Effector memory CD4-positive, alpha-beta T cell (primary cell): Measurements from ENCODE around the gene TOMM5.
"Not testable (repeated sequence)": the region's sequence is repeated elsewhere in the genome, so short reads cannot be mapped to it uniquely, and the experiment has no call there.

Experiments used
- DNase-seq, 3 donors: peaks; one replicate each; pipeline ENCODE4 v3.0.0-alpha.2; 2020
- H3K27ac ChIP-seq: 2 replicates; pipeline ENCODE4 v1.7.0; 2013; ENCODE audit warnings: mild to moderate bottlenecking, low read length, moderate library complexity; ENCODE audit not compliant: insufficient read depth, poor library complexity, severe bottlenecking
- H3K27me3 ChIP-seq: replicated peaks from 2 replicates; pipeline ENCODE4 v1.7.0; 2013; ENCODE audit warnings: mild to moderate bottlenecking, low read length; ENCODE audit not compliant: insufficient read depth, control insufficient read depth, poor library complexity, severe bottlenecking
- H3K36me3 ChIP-seq: 2 replicates; pipeline ENCODE4 v1.7.0; 2013; ENCODE audit warnings: mild to moderate bottlenecking, low read length, moderate library complexity; ENCODE audit not compliant: control insufficient read depth, insufficient read depth
- H3K4me1 ChIP-seq: 2 replicates; pipeline ENCODE4 v1.7.0; 2013; ENCODE audit warnings: low read length, mild to moderate bottlenecking; ENCODE audit not compliant: control insufficient read depth, insufficient read depth, poor library complexity, severe bottlenecking
- H3K4me3 ChIP-seq: 2 replicates; pipeline ENCODE4 v1.7.0; 2013; ENCODE audit warnings: low read length, low read depth, mild to moderate bottlenecking; ENCODE audit not compliant: insufficient read depth, poor library complexity, severe bottlenecking
- H3K9me3 ChIP-seq: 2 replicates; pipeline ENCODE4 v1.7.0; 2013; ENCODE audit warnings: mild to moderate bottlenecking, low read length, moderate library complexity; ENCODE audit not compliant: control insufficient read depth

The TOMM5 gene

GRCh38 chr9:37617161-37617560 is 24.8 kb upstream of the TOMM5 start:
- no peaks in the 10 kb centered on the region for H3K27me3 ChIP-seq
- no peak overlapping the region for H3K27ac ChIP-seq
- H3K36me3 ChIP-seq: no peaks in the 10 kb centered on the region
- H3K4me1 ChIP-seq: no peaks in the 10 kb centered on the region
- H3K9me3 ChIP-seq: no peaks in the 10 kb centered on the region
- DNase-seq: no peak
- H3K4me3 ChIP-seq: no peak overlapping the region

GRCh38 chr9:37611961-37612360 is 19.6 kb upstream of the TOMM5 start:
- no peak overlapping the region for H3K4me3 ChIP-seq
- H3K27ac ChIP-seq: no peak overlapping the region
- H3K4me1 ChIP-seq: no peaks in the 10 kb centered on the region
- H3K27me3 ChIP-seq: no peaks in the 10 kb centered on the region
- no peak for DNase-seq
- H3K9me3 ChIP-seq: no peaks in the 10 kb centered on the region
- no peaks in the 10 kb centered on the region for H3K36me3 ChIP-seq

- Histone ChIP-seq H3K36me3 (no peaks in the 10 kb centered on the region), H3K9me3 (no peaks in the 10 kb centered on the region), H3K4me1 (no peaks in the 10 kb centered on the region), H3K27me3 (no peaks in the 10 kb centered on the region), H3K4me3 (no peak overlapping the region), H3K27ac (no peak overlapping the region)
- DNase-seq: no peak
Observed at GRCh38 chr9:37611014-37611413, 18.6 kb upstream of the TOMM5 start.

- Histone ChIP-seq H3K27ac (no peak overlapping the region), H3K9me3 (no peaks in the 10 kb centered on the region), H3K4me3 (no peak overlapping the region), H3K4me1 (no peaks in the 10 kb centered on the region), H3K36me3 (no peaks in the 10 kb centered on the region), H3K27me3 (peaks cover 2% of the 10 kb centered on the region)
- no peak for DNase-seq
Observed at GRCh38 chr9:37609735-37610397, 17.5 kb upstream of the TOMM5 start.

GRCh38 chr9:37608250-37608649 is 15.9 kb upstream of the TOMM5 start:
- H3K27ac ChIP-seq: no peak overlapping the region
- H3K27me3 ChIP-seq: peaks cover 6% of the 10 kb centered on the region
- H3K9me3 ChIP-seq: no peaks in the 10 kb centered on the region
- no peak for DNase-seq
- H3K4me1 ChIP-seq: no peaks in the 10 kb centered on the region
- no peaks in the 10 kb centered on the region for H3K36me3 ChIP-seq
- H3K4me3 ChIP-seq: no peak overlapping the region

- Histone ChIP-seq H3K27me3 (peaks cover 13% of the 10 kb centered on the region), H3K9me3 (no peaks in the 10 kb centered on the region), H3K4me3 (no peak overlapping the region), H3K4me1 (no peaks in the 10 kb centered on the region), H3K27ac (no peak overlapping the region), H3K36me3 (no peaks in the 10 kb centered on the region)
- DNase-seq: no peak
Observed at GRCh38 chr9:37604296-37604695, 11.9 kb upstream of the TOMM5 start.

GRCh38 chr9:37602817-37603216 is 10.4 kb upstream of the TOMM5 start:
- H3K36me3 ChIP-seq: no peaks in the 10 kb centered on the region

GRCh38 chr9:37602061-37602460 is 9.7 kb upstream of the TOMM5 start:
- H3K4me3 ChIP-seq, H3K9me3 ChIP-seq, H3K4me1 ChIP-seq, H3K27ac ChIP-seq, H3K36me3 ChIP-seq, DNase-seq: not testable (repeated sequence)
- H3K27me3 ChIP-seq: peaks cover 13% of the 10 kb centered on the region

More at GRCh38 chr9:37602817-37603216, 10.4 kb upstream of the TOMM5 start:
- H3K4me3 ChIP-seq: no peak overlapping the region
- no peak for DNase-seq
- H3K27me3 ChIP-seq: peaks cover 13% of the 10 kb centered on the region
- H3K27ac ChIP-seq: no peak overlapping the region
- H3K9me3 ChIP-seq: no peaks in the 10 kb centered on the region
- no peaks in the 10 kb centered on the region for H3K4me1 ChIP-seq

- no peak for DNase-seq
- no peaks in the 10 kb centered on the region for H3K9me3 ChIP-seq
- no peaks in the 10 kb centered on the region for H3K27me3 ChIP-seq
- no peak overlapping the region for H3K4me3 ChIP-seq
- peaks cover 5% of the 10 kb centered on the region for H3K4me1 ChIP-seq
- H3K36me3 ChIP-seq: no peaks in the 10 kb centered on the region
- H3K27ac ChIP-seq: no peak overlapping the region
Observed at GRCh38 chr9:37596504-37596903, 4.1 kb upstream of the TOMM5 start.

- Histone ChIP-seq H3K36me3 (peaks cover under 1% of the 10 kb centered on the region), H3K27me3 (no peaks in the 10 kb centered on the region), H3K4me3 (peak overlapping the region; percentile 33), H3K27ac (no peak overlapping the region), H3K4me1 (peaks cover 13% of the 10 kb centered on the region), H3K9me3 (no peaks in the 10 kb centered on the region)
- DNase-seq: no peak
Observed at GRCh38 chr9:37593883-37594448, 1.6 kb upstream of the TOMM5 start.
